Measurements from ENCODE around the gene ZNF14.

DNA sequence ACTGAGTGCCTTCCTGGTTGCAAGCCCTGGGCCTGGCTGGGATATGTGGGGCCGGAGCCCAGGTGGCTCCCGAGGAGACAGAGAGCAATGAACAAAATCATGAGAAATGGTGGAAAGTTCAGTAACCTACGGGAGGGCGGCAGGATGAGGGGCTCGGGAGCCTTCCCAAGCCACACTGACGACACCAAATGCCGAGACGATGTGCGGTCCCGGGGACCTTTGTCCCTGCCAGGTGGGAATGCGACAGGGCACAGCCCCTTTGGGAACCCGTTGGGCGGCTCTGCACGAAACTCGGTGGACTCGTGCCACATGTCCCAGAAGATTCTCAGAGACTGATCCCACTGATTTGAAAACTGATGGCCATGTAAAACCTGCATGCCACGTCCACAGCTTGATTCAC lies 11.7 kb upstream of the ZNF14 start:
- TF ChIP-seq, protein P1, sequence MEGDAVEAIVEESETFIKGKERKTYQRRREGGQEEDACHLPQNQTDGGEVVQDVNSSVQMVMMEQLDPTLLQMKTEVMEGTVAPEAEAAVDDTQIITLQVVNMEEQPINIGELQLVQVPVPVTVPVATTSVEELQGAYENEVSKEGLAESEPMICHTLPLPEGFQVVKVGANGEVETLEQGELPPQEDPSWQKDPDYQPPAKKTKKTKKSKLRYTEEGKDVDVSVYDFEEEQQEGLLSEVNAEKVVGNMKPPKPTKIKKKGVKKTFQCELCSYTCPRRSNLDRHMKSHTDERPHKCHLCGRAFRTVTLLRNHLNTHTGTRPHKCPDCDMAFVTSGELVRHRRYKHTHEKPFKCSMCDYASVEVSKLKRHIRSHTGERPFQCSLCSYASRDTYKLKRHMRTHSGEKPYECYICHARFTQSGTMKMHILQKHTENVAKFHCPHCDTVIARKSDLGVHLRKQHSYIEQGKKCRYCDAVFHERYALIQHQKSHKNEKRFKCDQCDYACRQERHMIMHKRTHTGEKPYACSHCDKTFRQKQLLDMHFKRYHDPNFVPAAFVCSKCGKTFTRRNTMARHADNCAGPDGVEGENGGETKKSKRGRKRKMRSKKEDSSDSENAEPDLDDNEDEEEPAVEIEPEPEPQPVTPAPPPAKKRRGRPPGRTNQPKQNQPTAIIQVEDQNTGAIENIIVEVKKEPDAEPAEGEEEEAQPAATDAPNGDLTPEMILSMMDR (IDR thresholded peaks at IDR 0.05; ENCODE audit: extremely low read depth in 1 of 2, insufficient read depth in 1 of 2, low read depth in 1 of 2, low read length in 2 of 2): no peak
- TF ChIP-seq, protein P2, sequence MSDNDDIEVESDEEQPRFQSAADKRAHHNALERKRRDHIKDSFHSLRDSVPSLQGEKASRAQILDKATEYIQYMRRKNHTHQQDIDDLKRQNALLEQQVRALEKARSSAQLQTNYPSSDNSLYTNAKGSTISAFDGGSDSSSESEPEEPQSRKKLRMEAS (IDR thresholded peaks at IDR 0.05; ENCODE audit: insufficient read depth, insufficient read length): no peak
